CMK (cell line): Measurements from ENCODE around the gene INKA1.

Experiments
- DNase-seq: peaks from one replicate; pipeline ENCODE4 v3.0.0-alpha.2; 2010; ENCODE audit warnings: low read depth

Gene INKA1

DNA sequence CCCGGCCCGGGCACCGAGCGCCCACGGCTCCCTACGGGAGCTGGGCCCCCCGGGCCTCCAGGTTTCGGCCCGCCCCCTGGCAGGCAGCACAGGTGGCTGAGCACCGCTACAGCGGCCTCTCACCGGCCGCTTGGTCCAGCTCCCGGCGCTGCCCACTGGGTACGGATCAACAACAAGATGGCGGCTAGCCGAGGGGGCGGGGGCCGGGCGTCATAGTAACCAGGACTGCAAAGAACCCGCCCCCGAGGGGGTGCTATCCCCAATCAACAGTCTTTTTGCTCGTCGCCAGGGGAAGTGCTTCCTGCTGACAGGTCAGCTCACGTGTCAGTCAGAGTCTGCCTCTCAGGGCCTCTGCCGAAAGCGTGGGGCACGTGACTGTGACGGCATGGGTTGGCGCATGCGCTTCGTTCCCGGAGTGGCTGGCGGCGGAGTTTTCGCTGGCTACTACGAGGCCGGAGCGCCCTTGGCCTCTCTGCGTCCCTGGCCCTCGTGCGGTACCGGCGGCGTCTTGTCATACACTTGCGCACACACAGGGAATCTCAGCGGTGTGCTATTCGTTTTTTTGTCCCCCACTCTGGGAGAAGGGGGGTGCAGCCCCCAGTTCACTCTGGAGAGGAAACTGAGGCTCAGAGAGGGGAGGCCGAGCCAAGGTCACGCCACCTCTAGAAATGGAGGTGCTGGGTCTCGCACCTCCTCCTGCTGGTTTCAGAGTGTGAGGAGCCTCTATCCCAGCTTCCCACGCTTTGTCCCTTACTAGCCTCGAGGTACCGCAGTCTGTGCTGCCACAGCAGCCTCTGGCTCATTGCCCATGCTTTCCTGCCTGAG is 16.5 kb upstream of the INKA1 start, which contains the start of gene IP6K1:
TSS of gene IP6K1 (minus strand) at position 186 of the 825 bp plus-strand sequence. CDS start 38,502 bp downstream, outside the sequence.
- peak; percentile 100 for DNase-seq

DNA sequence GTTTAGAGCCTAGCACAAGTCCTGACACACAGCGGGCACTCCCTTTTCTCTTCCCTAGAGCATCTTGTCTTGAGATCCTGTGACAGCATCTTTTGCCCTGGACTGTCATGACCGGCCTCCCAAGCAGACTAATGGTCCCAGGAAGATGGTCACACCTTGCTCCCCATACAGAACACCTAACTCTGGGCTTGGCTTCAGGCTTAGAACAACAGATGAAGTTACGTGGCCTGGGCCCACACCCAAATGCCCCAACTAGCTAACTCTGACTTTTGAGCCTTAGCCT is 15.9 kb upstream of the INKA1 start:
- DNase-seq, result no peak

DNA sequence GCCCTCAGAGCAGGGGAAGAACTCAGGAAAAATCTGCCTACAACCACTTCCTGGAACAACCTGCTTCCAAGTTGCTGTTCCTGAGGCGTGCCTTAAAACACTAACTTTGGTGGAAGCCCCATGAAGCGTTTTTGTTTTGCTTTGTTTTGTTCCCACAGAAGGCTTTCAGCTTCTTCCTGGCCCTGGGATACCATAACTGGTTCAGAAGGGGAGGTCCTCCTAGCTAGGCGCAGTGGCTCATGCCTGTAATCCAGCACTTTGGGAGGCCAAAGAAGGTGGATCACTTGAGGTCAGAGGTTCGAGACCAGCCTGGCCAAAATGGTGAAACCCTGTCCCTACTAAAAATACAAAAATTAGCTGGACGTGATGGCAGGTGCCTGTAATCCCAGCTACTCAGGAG is 15.5 kb upstream of the INKA1 start:
- no peak for DNase-seq

GRCh38 chr3:49788056-49788455 is 15.0 kb upstream of the INKA1 start:
- DNase-seq, result no peak

- no peak for DNase-seq
Observed at GRCh38 chr3:49790626-49791411, 12.2 kb upstream of the INKA1 start.

GRCh38 chr3:49791571-49791970 is 11.5 kb upstream of the INKA1 start:
- DNase-seq, result no peak

- DNase-seq, result no peak
Observed at GRCh38 chr3:49792371-49793150, 10.5 kb upstream of the INKA1 start.

- no peak for DNase-seq
Observed at GRCh38 chr3:49793486-49794085, 9.5 kb upstream of the INKA1 start.

GRCh38 chr3:49794431-49794830 is 8.6 kb upstream of the INKA1 start:
- DNase-seq, result no peak

DNA sequence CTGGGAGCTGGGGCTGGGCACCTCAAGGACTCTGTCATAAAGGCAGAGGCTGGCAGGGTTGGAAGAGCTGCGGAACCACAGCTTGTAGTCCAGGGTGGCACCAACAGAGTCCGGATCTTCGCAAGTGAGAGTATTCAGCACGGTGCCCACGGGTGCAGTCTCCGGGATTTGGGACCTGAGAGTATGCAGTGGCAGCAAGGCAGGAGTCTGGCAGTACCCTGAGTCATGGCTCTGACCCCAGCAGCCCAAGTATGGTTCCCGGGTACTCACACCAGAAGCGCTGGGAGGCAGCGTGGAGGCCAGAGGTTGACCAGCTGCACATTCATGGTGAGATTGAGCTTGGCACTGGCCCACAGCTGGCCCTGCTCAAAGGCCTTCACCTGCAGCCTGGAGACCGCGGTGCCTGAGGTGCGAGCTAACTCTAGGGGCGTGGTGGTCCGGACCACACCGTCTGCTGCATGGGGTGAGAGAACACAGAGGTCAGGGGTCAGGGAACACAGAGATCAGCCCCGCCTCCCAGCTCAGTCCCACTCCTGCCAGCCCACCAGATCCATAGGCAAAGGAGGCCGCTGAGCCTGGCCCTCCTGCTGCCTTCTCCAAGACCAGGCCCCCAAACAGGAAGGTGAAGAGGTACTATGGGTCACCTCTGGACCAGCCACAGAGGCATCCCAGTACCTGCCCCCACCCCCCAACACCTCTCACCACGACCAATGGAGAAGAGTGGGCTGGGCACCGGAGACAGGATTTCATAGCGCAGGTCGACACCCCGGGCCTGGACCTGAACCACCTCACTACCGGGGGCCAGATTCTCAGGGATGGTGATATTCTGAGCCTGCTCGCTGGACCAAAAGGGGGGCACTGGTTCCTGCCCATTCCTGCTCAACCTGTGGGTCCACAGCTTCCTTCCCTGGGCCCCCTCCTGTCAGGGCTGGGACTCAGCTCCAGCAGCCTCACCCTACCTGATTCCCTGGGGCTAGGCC is 7.8 kb upstream of the INKA1 start:
- no peak for DNase-seq

DNA sequence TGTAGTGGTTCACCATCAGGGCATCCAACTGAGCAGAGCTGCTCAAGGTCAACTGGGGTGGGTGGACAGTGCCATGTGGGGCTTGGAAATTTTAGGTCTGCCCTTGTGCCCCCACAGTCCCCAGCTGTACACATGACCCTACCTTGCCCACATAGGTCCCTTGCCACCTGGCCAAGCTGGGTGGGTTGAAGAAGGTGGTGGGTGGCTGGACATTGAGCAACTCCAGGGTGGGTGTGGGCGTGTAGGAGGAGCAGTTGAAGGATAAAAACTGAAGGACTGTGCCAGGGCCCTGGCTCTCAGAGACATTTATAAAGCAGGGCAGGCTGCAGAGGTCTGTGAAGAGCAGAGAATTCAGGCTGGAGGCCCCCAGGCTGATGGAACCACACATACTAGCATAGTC is 4.0 kb upstream of the INKA1 start:
- no peak for DNase-seq

DNA sequence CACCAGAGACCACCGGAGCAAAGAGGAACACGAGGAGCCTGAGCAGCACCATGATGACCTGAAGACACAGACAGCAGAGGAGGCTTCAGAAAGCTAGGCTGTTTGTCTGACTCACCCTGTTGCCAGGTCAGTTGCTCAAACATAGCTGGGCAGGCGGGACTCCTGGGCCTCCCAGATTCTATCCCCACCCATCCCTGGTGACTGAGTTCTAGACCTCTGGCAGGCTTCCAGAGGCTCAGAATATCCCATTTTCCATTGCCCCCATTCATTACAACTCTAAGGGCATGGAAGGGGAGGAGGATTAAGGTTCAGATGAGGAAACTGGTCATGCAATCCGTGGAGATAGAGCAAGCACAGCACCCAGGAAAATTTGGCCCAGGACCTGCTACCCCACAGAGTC is 3.3 kb upstream of the INKA1 start, which contains the start of gene CDHR4:
TSS of gene CDHR4 (minus strand) at position 113 of the 400 bp plus-strand sequence. CDS start at position 52, 61 bp downstream.
- DNase-seq, result no peak

DNA sequence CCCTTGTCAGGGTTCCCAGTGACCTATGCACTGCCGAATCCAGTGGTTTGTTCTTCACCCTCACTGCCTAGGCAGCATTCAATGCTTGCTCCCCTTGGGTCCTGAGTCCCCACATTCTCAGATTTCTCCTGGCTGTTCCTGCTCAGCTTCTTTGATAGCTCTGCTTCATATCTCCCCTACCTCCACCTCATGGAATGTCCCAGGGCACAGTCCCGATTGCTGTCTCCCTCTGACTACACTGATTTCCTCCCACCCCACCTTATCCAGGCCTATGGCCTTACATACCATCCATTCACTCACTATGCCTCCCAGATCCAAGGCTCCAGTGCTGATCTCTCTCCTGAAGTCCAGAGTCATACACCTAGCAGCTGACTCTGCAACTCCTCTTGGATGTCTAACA is 1.9 kb upstream of the INKA1 start:
- DNase-seq, result no peak

- peak; percentile 74 for DNase-seq
Observed at GRCh38 chr3:49803465-49804140, 542 bp downstream of the INKA1 start.

- no peak for DNase-seq
Observed at GRCh38 chr3:49804141-49805041, 1.3 kb downstream of the INKA1 start.

GRCh38 chr3:49805367-49805782 is 2.3 kb downstream of the INKA1 start:
- DNase-seq, result no peak

- peak; percentile 95 for DNase-seq
Observed at GRCh38 chr3:49805897-49806701, 3.0 kb downstream of the INKA1 start.

GRCh38 chr3:49806850-49807249 is 3.8 kb downstream of the INKA1 start:
- no peak for DNase-seq
